Uterus (tissue), 4 donors: ENCODE data around the gene ELL2. TPM values are rescaled to one million over a fixed set of nuclear protein-coding genes. Genes with fewer than 3 reads are reported as not detected.

Source experiments
- DNase-seq, 2 donors: peaks; one replicate each; pipeline ENCODE4 v3.0.0-alpha.2; 2019 to 2020
- H3K27ac ChIP-seq, 2 donors: fragments of 200-600 bp; sonication (generic); 1 replicate in 1 of 2; 2 replicates in 1 of 2; pipeline ENCODE4 v1.5.1; 2016 to 2018
- H3K27me3 ChIP-seq, 2 donors: fragments of 200-600 bp; sonication (generic); one replicate each; pipeline ENCODE4 v1.5.1; 2018 to 2019; ENCODE audit warnings: control low read depth in 1 of 2
- H3K36me3 ChIP-seq, 2 donors: fragments of 200-600 bp; sonication (generic); one replicate each; pipeline ENCODE4 v1.5.1; 2019; ENCODE audit warnings: control low read depth in 1 of 2
- H3K4me1 ChIP-seq, 2 donors: fragments of 200-600 bp; sonication (generic); one replicate each; pipeline ENCODE4 v1.5.1; 2018 to 2019; ENCODE audit warnings: control low read depth in 1 of 2
- H3K4me3 ChIP-seq, 2 donors: fragments of 200-600 bp; sonication (generic); 1 replicate in 1 of 2; 2 replicates in 1 of 2; pipeline ENCODE4 v1.5.1; 2018 to 2019; ENCODE audit warnings: mild to moderate bottlenecking in 1 of 2
- H3K9me3 ChIP-seq, 2 donors: fragments of 200-600 bp; sonication (generic); one replicate each; pipeline ENCODE4 v1.5.1; 2019; ENCODE audit warnings: control low read depth in 1 of 2
- POLR2A ChIP-seq, 2 donors: fragments of 450-650 bp; IDR thresholded peaks; one replicate each; pipeline ENCODE4 v1.6.1; 2016; ENCODE audit warnings: antibody characterized with exemption in 2 of 2, mild to moderate bottlenecking in 1 of 2, moderate library complexity in 1 of 2
- intact Hi-C: fragments of 100-400 bp; cut with DNase I; formaldehyde crosslinking; loops from one replicate; pipeline ENCODE4 v1.15.1; 2023; ENCODE audit warnings: low total_unique reads
- total RNA-seq, 4 donors: library from RNA; depleted of rRNA in 3 of 4; stranded (reverse); fragments of >200 nt in 3 of 4; gene quantifications; one replicate each; pipeline versions ENCODE4 v1.1.0 to v1.2.4, GENCODE V29; 2014 to 2023
- TF ChIP-seq, protein P1 (sequence below), 4 experiments: fragments of 200-600 bp in 2 of 4; fragments of 450-650 bp in 2 of 4; sonication (generic) in 2 of 4; IDR thresholded peaks; one replicate each; pipeline ENCODE4 v1.5.1; 2016 to 2019; ENCODE audit warnings: antibody characterized with exemption in 4 of 4, mild to moderate bottlenecking in 2 of 4, moderate library complexity in 1 of 4
- donor health status: DM: yes; HTN: yes; CAD: no.

Gene ELL2
- total RNA-seq, 4 donors from 2014 or later, result 2.3 to 53.2 (median 16.0) TPM

GRCh38 chr5:95983509-95983908 lies 21.9 kb upstream of the ELL2 start:
- H3K4me3 ChIP-seq, result no peak overlapping the region
- peaks cover 0 to 3% of the 10 kb centered on the region in 2 donors for H3K4me1 ChIP-seq
- H3K27ac ChIP-seq, result no peak overlapping the region
- no peaks in the 10 kb centered on the region for H3K27me3 ChIP-seq
- H3K36me3 ChIP-seq, result no peaks in the 10 kb centered on the region
- intact Hi-C loops, result no loop called here
- TF ChIP-seq, protein P1, sequence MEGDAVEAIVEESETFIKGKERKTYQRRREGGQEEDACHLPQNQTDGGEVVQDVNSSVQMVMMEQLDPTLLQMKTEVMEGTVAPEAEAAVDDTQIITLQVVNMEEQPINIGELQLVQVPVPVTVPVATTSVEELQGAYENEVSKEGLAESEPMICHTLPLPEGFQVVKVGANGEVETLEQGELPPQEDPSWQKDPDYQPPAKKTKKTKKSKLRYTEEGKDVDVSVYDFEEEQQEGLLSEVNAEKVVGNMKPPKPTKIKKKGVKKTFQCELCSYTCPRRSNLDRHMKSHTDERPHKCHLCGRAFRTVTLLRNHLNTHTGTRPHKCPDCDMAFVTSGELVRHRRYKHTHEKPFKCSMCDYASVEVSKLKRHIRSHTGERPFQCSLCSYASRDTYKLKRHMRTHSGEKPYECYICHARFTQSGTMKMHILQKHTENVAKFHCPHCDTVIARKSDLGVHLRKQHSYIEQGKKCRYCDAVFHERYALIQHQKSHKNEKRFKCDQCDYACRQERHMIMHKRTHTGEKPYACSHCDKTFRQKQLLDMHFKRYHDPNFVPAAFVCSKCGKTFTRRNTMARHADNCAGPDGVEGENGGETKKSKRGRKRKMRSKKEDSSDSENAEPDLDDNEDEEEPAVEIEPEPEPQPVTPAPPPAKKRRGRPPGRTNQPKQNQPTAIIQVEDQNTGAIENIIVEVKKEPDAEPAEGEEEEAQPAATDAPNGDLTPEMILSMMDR (IDR thresholded peaks at IDR 0.05), result no peak
- TF ChIP-seq POLR2A (IDR thresholded peaks at IDR 0.05), result no peak
- H3K9me3 ChIP-seq, result no peaks in the 10 kb centered on the region
- DNase-seq, result no peak

DNA sequence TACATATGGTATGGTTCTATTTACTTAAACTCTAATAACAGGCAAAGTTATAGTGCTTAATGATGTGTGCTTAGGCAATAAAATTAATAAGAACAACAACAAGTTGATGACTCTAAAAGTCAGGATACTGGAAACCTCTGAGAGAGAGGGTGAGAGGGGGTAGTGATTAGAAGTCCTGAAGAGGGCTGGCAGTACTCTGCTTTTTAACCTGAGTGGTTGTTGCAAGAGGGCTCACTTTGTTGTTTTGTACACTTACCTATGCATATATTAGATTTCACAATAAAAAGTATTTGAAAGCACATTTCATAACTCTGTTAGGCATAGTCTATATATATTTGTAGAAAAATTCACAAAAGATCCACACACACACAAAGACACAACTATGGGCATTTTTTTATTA lies 21.4 kb upstream of the ELL2 start:
- no peak for TF ChIP-seq POLR2A (IDR thresholded peaks at IDR 0.05)
- TF ChIP-seq, protein P1 (IDR thresholded peaks at IDR 0.05), result no peak
- no peak overlapping the region for H3K4me3 ChIP-seq
- peaks cover 0 to 3% of the 10 kb centered on the region in 2 donors for H3K4me1 ChIP-seq
- no peaks in the 10 kb centered on the region for H3K36me3 ChIP-seq
- H3K9me3 ChIP-seq, result no peaks in the 10 kb centered on the region
- no peaks in the 10 kb centered on the region for H3K27me3 ChIP-seq
- no peak for DNase-seq
- intact Hi-C loops, result no loop called here
- H3K27ac ChIP-seq, result no peak overlapping the region

DNA sequence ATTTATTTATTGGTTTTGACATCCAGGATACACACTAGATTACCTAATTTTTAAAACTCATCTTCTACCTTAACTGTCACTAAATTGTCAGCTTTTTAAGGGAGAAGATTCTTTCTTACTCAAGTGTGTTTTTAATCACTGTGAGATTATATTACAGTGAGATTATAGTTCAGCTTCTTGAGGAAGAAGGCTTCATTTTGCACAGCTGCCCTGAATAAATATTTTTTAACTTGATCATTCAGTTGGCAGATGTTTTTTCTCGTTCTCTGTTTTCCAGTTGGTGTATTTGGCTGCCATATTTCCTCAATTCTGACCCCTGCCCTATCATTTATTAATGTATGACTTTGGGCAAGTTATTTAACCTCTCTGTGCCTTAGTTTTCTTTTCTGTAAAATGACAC lies 15.0 kb upstream of the ELL2 start:
- TF ChIP-seq POLR2A (IDR thresholded peaks at IDR 0.05), result no peak
- TF ChIP-seq, protein P1 (IDR thresholded peaks at IDR 0.05), result no peak
- no peak for DNase-seq
- no peaks in the 10 kb centered on the region for H3K27me3 ChIP-seq
- no peak overlapping the region for H3K27ac ChIP-seq
- no peaks in the 10 kb centered on the region for H3K9me3 ChIP-seq
- H3K4me3 ChIP-seq, result no peak overlapping the region
- intact Hi-C loops, result no loop called here
- H3K4me1 ChIP-seq, result no peaks in the 10 kb centered on the region
- no peaks in the 10 kb centered on the region for H3K36me3 ChIP-seq

- Histone ChIP-seq H3K9me3 (no peaks in the 10 kb centered on the region), H3K4me3 (no peak overlapping the region), H3K27ac (no peak overlapping the region), H3K4me1 (no peaks in the 10 kb centered on the region), H3K36me3 (no peaks in the 10 kb centered on the region), H3K27me3 (no peaks in the 10 kb centered on the region)
- TF ChIP-seq, protein P1 (IDR thresholded peaks at IDR 0.05), result no peak
- TF ChIP-seq POLR2A (IDR thresholded peaks at IDR 0.05), result no peak
- DNase-seq, result no peak
- intact Hi-C loops, result no loop called here
These were observed 14.1 kb upstream of the ELL2 start for GRCh38 chr5:95975703-95976102.

- no peak for TF ChIP-seq POLR2A (IDR thresholded peaks at IDR 0.05)
- TF ChIP-seq, protein P1 (IDR thresholded peaks at IDR 0.05), result no peak
- no peaks in the 10 kb centered on the region for H3K27me3 ChIP-seq
- no peaks in the 10 kb centered on the region for H3K9me3 ChIP-seq
- H3K36me3 ChIP-seq, result no peaks in the 10 kb centered on the region
- no peak for DNase-seq
- H3K27ac ChIP-seq, result no peak overlapping the region
- no peaks in the 10 kb centered on the region for H3K4me1 ChIP-seq
- intact Hi-C loops, result no loop called here
- no peak overlapping the region for H3K4me3 ChIP-seq
These were observed 12.2 kb upstream of the ELL2 start for GRCh38 chr5:95973793-95974325.
